HG02571 (cell line): ENCODE results near the gene MED13L.

ENCODE experiments used
- ATAC-seq: cut with Tn5 transposase; IDR thresholded peaks from one replicate; pipeline ENCODE4 v1.9.1; 2021; ENCODE audit warnings: mild to moderate bottlenecking, moderate library complexity; ENCODE audit not compliant: unreplicated experiment

MED13L gene

DNA sequence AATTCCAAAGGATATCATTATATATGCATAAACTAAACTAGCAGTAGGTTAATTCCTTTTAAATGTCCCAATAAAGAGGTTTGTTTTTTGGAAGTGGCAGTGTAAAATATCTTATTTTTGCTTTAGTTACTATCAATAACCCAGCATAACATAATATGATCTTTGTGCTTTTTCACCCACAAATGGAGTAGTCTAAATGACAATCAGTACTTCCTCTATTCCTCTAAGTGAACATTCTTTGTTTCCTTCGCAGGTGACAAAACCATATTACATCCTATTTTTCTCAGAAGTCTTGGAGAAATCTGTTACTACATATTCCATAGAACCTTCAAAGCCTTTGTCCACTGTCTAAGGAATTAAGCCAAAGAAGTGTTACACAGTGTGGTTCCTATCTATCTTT is 62.5 kb downstream of the MED13L start:
- no peak for ATAC-seq

DNA sequence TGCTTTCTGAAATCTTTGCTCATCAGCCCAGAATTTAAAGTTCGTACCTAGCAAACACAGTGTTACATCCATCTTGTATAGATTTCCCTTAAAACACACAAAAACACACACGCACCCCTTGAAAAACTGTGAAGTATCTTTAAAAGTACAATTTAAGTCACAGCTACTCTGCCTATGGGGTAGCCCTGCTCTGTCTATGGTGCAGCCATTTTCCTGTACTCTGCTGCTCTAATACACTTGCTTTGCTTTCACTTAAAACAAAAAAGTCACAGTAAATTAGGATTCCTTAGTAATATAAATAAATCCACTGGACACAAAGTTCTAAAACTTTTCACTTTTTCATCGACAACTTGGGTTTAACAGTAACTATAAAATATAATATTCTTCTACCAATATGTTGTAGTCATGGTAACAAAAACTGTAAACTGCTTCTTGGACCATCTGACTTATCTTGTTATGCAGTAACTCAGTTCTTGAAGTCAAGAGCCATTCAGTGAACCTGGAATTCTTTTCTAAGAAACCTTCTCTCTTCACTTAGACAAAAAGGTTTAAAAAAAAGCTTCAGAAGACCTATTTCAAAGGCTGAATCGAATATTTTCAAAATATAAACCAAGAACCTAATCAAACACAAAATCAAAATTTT is 63.5 kb downstream of the MED13L start:
- ATAC-seq = no peak

DNA sequence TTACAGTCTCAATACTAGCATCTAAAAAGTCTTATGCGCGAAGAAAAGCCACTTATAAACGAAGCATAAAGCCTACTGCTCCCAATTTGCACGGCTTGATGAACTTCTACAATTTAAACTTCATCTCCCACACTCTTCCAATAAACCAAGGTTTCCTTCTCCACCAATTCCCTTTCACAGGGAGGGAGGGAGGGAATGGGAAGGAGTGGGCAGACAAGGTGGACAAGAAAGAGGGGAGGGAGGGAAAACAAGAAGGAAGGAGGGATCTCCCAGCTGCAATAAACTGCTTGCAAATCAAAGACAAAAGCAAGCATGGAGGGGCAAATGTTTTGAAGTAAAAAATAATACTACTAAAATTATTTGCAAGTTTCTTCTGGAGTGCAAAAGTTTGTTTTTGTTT is 64.5 kb downstream of the MED13L start:
- ATAC-seq = no peak

DNA sequence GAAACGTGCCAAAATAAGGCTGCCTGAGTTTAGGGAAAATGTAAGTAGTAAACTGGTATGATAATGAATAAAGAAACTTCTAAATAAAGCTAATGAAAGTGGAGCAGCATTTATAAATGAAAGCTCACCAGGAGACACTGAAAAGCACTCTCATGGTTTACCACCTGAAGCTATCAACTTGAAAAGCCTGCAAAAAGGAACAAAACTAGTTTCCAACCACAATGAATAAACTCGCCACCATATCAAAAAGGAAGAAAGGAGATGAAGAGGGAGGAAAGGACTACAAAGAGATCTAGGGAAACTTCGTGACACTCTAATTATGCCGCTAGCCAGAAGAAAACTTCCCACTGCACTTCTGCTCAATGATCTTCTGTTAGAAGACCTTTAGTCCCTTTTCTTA is 66.7 kb downstream of the MED13L start:
- ATAC-seq = no peak

DNA sequence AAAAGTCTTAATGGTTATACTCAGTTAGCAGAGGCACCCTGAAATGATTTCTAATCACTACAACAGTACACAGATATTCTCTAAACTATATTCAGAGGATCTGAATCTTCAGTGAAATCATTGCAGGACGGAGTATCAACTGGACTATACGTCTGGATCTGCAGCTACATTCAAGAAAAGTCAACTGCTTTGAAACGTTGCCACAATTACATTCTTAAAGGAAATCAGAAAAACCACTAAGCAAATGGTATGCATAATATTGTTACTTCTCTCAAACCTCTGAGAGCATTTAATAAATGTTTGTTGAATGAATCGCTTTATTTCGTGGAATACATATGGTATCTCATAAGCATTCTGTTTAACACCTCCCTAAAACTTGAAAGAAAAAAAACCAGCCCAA is 67.4 kb downstream of the MED13L start:
- no peak for ATAC-seq

DNA sequence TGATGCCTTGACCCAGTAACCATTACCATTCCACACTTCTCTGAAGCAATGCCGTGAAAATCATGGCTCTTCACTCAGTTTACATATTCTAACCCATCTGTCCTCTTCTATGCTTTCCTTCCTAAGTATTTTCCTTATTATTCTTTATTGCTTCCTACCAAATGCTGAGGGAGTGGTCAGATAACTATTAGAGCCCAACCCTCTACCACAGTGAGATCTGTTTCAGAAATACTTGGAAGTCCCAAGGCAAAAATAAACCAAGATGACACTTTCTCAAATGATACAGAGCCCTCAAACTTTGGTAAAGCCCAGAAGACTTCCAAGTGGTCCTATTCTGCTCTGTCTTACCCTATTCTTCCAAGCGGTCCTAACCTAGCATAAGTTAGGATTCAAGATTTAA is 68.0 kb downstream of the MED13L start:
- no peak for ATAC-seq

DNA sequence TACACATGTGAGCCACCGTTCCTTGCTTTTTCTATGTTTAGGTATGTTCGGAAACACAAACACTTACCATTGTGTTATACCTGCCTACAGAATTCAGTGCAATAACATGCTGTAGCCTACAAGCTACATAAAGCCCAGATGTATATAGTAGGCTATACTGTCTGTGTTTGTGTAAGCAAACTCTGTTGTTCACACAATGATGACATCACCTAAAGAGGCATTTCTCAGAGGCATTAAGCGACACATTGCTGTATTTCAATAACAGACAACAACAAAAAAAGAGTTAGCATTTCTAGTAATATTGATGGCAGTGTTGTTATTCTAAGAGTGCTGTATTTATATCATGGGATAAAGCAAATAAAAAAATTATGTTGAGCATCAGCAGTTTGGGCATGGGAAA is 70.2 kb downstream of the MED13L start:
- no peak for ATAC-seq

DNA sequence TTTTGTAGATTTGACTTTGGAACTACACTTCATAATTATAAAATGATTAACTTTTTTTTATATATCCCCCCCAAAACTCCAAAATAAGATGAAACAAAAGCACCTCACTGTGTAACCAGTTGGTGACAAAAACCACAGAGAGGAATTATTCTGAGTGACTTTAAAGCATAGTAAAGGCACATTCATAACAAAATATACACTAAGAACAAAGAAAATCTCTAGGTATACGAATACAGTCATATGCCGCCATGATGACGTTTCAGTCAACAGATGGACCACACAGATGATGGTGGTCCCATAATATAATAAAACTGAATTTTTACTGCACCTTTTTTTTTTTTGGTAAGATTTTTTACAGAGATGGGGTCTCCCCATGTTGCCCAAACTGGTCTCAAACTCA is 70.7 kb downstream of the MED13L start:
- ATAC-seq = no peak

DNA sequence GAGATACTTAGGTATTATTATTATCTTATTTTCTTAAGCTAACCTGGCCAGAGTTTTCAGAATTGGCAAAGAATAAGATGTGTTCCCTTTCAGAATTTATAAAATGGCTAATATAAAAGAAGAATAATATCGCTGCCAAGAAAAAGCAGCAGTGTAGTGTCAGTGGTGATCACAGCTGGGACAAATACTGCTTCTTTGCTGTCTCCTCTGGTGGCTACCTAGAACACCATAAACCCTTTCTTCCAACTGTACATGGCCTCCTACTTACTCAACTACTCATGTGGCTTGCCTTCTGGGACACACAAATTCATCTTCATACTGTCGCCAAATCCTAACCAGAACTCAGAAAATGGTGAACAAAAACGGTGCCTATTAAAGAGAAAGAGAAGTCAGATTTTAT is 72.7 kb downstream of the MED13L start:
- ATAC-seq = no peak

DNA sequence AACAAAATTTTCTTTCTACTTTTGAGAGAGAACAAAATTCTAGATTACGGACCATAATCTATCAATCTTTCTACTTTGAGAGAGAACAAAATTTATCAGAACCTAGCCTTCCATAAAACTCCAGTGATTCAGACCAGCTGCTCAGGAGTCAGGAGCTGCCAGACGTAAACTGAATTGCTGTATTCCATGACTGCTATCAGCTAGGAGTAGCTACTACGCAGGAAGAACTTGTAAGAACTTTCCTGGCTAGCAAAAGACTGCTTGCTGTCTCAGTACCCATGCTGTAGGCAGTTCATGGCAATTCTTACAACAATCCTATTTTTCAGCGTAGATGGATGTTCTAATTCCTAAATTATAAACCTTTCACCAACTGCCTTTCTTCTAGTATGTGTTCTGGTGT is 73.3 kb downstream of the MED13L start:
- ATAC-seq = no peak

DNA sequence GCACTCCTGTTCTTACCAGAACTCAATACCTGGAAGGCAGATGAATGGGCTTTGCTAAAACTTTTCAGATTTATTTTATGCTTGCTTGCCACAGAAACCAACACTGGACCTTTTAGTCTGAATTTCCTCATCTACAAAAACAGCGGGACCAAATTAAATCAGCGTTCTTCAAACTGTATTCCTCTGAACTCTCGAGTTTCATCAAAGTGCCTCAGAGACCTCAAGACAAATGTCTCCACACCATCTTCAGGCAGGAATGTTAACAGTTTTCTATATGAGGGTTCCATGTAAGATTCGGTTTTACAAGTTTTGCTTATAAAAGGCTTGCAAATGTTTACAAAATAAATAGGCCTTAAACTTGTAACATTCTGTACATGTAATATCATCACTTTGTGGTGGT is 74.6 kb downstream of the MED13L start:
- no peak for ATAC-seq

DNA sequence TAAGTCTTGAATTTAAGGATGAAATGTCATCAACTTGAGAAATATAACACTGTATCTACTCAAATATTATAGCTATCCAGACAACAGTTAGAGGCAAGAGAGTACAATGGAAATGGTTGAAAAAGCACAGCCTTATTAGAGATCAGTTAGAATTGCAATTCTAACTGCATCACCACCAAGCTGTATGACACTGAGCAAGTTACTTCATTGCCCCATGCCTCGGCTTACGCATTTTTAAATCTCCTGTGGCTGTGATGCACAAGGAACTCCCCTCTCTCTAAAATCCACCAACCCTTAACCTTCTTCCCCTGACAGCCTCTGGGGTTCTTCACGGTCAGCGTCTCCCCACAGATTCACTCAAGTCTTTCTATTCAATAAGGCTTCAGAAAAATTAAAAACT is 75.1 kb downstream of the MED13L start:
- ATAC-seq = no peak

DNA sequence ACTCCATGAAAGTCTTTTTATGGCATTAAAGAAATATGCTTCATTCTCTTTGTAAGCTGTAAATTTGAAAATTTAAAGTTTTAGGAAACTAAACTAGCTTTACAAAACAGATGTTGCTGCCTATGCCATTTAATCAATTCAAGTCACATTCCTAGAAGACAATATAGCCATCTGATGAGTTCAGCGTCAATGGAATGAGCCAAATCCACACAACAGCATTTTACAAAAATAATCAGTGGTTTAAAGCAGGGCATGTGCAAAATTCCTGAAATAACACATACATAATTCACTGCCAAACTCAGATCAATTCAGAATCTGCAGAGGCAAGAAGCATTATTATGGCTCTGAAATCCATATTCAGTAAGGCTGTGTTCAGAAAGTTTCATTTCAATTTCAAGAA is 75.6 kb downstream of the MED13L start:
- no peak for ATAC-seq

DNA sequence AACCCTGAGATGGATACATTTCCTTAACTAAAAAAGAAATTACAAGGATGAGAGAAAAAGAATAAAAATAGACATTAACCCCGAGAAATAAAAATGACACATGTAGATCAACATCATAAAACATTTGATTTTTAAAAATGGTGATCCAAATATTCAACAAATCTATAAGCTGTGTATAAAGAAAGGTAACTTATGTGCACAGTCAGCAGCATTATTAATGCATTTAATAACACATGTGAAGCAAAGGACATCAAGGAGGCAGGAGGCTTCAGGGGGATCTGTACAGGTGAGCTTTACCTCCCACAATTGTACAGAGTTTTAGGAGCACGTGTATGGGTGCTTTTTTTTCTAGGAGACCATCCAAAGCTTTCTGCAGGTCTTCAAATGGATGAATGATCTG is 76.1 kb downstream of the MED13L start:
- ATAC-seq = no peak

DNA sequence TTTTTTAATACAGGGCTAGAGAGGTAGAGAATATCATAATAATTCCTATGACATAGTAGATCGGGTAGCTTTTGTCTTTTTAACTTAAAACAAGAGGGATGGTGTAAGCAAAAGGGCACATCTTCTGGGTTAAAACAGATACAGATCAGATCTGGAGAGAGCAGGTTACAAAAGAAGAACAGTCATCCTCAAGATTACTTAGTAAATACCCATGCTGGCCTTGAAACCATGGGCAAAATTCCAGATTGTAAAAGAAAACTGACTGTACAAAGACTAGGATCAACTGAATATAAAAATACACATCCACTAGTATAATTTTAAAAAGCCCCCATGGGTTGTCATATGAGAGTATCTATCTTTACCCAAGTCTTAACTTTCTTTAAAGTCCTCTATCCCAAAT is 76.7 kb downstream of the MED13L start:
- ATAC-seq = no peak

DNA sequence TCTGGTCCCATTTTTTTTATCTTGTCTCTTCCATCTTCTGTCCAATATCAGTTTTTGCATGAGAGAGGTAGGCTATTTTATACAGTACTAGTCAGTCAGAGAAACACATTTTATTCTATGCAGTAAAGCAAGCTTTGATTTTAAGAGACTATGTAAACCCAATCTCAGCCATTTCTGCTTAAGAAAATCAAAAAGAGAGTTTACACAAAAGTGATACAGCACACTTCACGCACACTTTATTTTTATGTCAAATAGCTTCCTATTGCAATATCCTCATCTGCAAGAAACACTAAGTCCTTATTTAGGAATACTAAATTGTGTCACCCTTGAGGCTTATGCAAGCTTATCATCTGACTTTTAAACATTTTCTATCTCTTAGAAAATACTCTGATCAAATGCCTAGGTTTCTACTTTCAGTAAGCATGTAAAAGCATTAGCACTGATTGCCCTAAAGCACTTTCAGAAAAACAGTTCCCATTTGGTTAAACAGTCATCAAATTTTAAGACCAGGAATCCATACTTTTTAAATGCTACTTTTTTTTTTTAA is 78.3 kb downstream of the MED13L start:
- ATAC-seq = no peak

DNA sequence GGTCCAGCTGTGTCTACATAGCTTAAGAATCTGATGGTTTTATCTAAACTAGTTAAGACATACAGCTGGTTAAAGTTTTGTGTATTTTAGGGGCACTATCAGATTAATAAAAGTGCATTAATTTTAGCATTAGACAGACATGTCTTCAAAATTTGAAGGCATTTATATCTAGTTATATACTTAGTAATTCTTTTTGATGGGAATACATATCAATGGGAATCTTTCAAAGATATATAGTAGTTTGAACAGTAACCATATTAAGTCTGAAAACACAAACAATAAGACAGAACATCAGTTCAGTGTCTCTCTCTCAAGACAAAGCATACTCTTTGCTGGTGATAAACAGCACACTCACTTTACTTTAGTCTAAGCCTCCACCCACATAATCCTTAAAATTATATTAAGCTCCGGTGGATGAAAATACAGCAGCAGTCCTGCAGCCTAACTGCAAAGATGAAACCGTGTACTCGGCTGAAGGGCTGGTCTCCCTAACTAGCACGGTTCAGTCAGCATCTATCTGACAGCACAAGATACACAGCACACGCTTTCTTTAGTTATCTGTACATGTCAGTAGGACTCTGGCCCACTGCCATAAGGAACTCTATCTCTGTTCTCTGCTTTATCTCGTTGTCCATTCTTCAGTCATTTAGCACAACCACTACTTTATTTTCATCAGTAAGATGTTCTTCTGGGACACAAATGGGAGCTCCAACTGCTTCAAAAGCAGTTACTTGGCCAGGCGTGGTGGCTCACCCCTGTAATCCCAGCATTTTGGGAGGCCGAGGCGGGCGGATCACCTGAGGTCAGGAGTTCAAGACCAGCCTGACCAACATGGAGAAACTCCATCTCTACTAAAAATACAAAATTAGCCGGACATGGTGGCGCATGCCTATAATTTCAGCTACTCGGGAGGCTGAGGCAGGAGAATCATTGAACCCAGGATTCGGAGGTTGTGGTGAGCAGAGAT is 80.5 kb downstream of the MED13L start:
- ATAC-seq = no peak

DNA sequence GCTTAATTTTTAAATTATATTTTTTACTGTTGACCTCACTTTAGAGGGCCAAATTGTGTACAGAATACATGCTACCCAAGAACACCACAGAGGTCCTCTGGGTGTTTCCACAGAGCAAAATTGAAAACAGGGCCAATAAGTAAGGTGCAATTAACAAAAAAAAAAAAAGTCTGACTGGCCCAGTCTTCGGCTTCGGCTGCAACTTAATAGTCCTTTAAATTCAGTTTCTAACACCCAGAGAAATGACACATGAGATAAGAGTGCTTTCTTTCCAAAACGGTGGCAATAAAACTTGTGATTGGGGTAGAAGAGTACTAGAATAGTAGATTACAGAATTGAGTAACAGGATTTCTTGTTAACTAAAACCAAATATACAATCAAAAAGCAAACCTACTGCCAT is 81.3 kb downstream of the MED13L start:
- no peak for ATAC-seq

DNA sequence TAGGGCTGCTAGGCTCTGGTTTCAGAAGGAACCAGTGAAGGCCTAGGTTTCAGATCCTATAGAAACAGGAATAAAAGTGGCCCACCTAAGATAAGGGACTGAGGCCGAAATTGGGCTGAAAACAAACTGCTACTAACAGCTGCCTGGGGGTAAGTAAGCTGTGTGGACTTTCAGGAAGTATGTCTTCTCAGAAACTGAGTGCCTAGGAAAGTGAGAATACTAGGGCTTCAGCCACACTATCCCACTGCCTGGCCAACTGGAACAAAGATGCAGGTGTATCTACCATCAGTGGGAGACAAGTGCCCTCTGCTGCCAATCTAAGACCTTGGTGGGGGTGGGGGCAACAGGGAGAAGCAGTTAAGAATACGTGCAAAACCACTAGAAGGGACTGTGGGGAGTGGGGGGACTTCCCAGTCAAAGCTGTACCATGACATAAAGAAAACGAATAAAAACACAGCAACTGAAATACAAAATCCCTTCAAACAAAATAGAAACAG is 82.5 kb downstream of the MED13L start:
- ATAC-seq = peak; percentile 84

DNA sequence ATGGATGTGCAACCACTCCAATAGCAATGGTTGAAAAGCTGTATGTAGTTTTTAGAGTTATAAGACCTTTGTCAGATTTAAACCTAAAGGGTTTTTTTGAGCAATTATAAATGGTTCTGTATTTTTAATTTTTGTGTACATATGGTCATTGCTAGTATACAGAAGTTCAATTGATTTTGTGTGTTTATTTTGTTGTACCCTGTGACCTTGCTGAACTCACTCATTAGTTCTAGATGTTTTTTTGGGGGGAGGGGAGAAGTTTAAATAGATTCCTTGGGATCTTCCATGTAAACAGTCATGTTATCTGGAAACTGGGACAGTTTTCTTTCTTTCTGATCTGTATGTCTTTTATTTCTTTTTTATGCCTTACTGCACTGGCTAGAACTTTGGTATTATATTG is 87.8 kb downstream of the MED13L start:
- ATAC-seq = no peak

DNA sequence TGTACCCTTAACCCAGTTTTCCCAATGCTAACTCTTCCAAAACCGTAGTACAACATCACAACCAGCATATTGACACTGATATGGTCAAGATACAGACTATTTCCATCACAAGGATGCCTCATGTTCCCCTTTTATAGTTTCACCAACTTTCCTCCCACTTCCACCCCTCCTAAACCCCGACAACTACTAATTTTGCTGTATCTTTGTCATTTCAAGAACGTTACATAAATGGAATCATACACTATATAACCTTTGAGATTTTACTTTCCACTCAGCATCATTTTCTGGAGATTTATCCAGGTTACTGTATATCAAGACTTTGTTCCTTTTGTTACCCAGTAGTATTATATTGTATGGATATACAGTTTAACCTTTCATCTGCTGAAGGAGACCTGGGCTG is 88.9 kb downstream of the MED13L start:
- no peak for ATAC-seq

DNA sequence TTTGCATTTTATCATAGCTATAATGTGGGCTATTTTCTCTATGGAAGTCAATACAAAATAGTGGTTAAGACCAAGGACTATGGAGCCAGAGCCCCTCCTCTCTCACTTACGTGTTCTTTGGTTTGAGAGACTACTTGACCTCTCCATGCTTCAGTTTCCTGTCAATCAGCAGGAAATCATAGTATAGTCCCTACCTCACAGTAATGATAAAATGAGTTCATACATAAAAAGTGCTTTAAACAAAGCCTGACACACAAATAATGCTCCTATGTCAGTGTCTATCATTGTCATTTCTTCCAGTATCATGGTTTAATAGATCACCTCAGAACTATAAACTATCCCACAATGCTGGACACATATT is 90.4 kb downstream of the MED13L start:
- no peak for ATAC-seq
